Fibroblast of skin of back (primary cell): ENCODE data around the gene GNRHR.
A peak's percentile ranks its signal among the peaks of the same experiment; 100 is the strongest.
"Not testable (repeated sequence)": the region's sequence is repeated elsewhere in the genome, so short reads cannot be mapped to it uniquely, and the experiment has no call there.

ENCODE experiments used
- DNase-seq: peaks from one replicate; pipeline ENCODE4 v3.0.0-alpha.2; 2013

GNRHR gene

GRCh38 chr4:67727124-67727850 lies 26.9 kb downstream of the GNRHR start:
- DNase-seq = peak; percentile 19

- DNase-seq = no peak
Measured at GRCh38 chr4:67725981-67726380, 28.2 kb downstream of the GNRHR start.

GRCh38 chr4:67725132-67725531 lies 29.1 kb downstream of the GNRHR start:
- no peak for DNase-seq

- DNase-seq = no peak
Measured at GRCh38 chr4:67723949-67724348, 30.2 kb downstream of the GNRHR start.

GRCh38 chr4:67723341-67723740 lies 30.8 kb downstream of the GNRHR start:
- DNase-seq = no peak

GRCh38 chr4:67721770-67722597 lies 32.2 kb downstream of the GNRHR start:
- peak; percentile 70 for DNase-seq

- no peak for DNase-seq
Measured at GRCh38 chr4:67721315-67721769, 32.8 kb downstream of the GNRHR start.

GRCh38 chr4:67719953-67720617 lies 34.1 kb downstream of the GNRHR start:
- no peak for DNase-seq

GRCh38 chr4:67718848-67719247 lies 35.3 kb downstream of the GNRHR start:
- DNase-seq = no peak

- DNase-seq = no peak
Measured at GRCh38 chr4:67717586-67717985, 36.6 kb downstream of the GNRHR start.

- DNase-seq = no peak
Measured at GRCh38 chr4:67714955-67715354, 39.2 kb downstream of the GNRHR start.

GRCh38 chr4:67714248-67714583 lies 40.0 kb downstream of the GNRHR start:
- no peak for DNase-seq

- DNase-seq = peak; percentile 54
Measured at GRCh38 chr4:67713529-67714247, 40.5 kb downstream of the GNRHR start.

- no peak for DNase-seq
Measured at GRCh38 chr4:67712650-67713528, 41.3 kb downstream of the GNRHR start.

GRCh38 chr4:67712000-67712625 lies 42.1 kb downstream of the GNRHR start:
- no peak for DNase-seq

GRCh38 chr4:67706682-67707081 lies 47.5 kb downstream of the GNRHR start:
- DNase-seq = not testable (repeated sequence)

- DNase-seq = no peak
Measured at GRCh38 chr4:67704843-67705242, 49.3 kb downstream of the GNRHR start.

- no peak for DNase-seq
Measured at GRCh38 chr4:67702166-67702565, 52.0 kb downstream of the GNRHR start.

GRCh38 chr4:67701517-67701850 lies 52.7 kb downstream of the GNRHR start:
- DNase-seq = no peak

GRCh38 chr4:67700738-67701516 lies 53.3 kb downstream of the GNRHR start, which contains the start of gene UBA6:
Gene UBA6 (minus strand): TSS chr4:67701155. CDS start chr4:67701119, 36 bp downstream.
- peak; percentile 95 for DNase-seq
